Upper lobe of left lung (tissue), 4 donors: ENCODE results near the gene C5orf58.

ENCODE experiments used
- CTCF ChIP-seq, 6 experiments: fragments of 450-650 bp in 4 of 6; fragments of 200-600 bp in 2 of 6; sonication (generic) in 2 of 6; IDR thresholded peaks; one replicate each; pipeline ENCODE4 v1.5.1; 2016 to 2019; ENCODE audit warnings: antibody characterized with exemption in 6 of 6
- POLR2A ChIP-seq, 4 donors: fragments of 450-650 bp; IDR thresholded peaks; one replicate each; pipeline ENCODE4 v1.5.1; 2016 to 2017; ENCODE audit warnings: antibody characterized with exemption in 4 of 4, mild to moderate bottlenecking in 2 of 4

- TF ChIP-seq CTCF (IDR thresholded peaks at IDR 0.05), result no peak
- no peak for TF ChIP-seq POLR2A (IDR thresholded peaks at IDR 0.05)
Observed at GRCh38 chr5:170221327-170221741, 11.5 kb upstream of the C5orf58 start.
